Ramos (cell line): ENCODE results near the gene PSAPL1.

Experiments
- in situ Hi-C: fragments of 300-500 bp; cut with MboI; formaldehyde crosslinking; loops from one replicate; pipeline ENCODE4 v1.14.3; 2022; ENCODE audit warnings: low sequenced_read_pairs; ENCODE audit not compliant: unreplicated experiment

PSAPL1 gene

GRCh38 chr4:7384929-7385890 is 49.5 kb downstream of the PSAPL1 start:
- in situ Hi-C loops = no loop called here

- in situ Hi-C loops = no loop called here
Measured at GRCh38 chr4:7384003-7384928, 50.5 kb downstream of the PSAPL1 start.

GRCh38 chr4:7383266-7383665 is 51.5 kb downstream of the PSAPL1 start:
- in situ Hi-C loops = no loop called here

- in situ Hi-C loops = no loop called here
Measured at GRCh38 chr4:7382634-7383014, 52.1 kb downstream of the PSAPL1 start.

- in situ Hi-C loops = no loop called here
Measured at GRCh38 chr4:7381890-7382633, 52.7 kb downstream of the PSAPL1 start.

GRCh38 chr4:7381221-7381889 is 53.4 kb downstream of the PSAPL1 start:
- in situ Hi-C loops = no loop called here
